ENCODE data around the gene THYN1.
"Not testable (repeated sequence)": the region's sequence is repeated elsewhere in the genome, so short reads cannot be mapped to it uniquely, and the experiment has no call there.

Gene THYN1

DNA sequence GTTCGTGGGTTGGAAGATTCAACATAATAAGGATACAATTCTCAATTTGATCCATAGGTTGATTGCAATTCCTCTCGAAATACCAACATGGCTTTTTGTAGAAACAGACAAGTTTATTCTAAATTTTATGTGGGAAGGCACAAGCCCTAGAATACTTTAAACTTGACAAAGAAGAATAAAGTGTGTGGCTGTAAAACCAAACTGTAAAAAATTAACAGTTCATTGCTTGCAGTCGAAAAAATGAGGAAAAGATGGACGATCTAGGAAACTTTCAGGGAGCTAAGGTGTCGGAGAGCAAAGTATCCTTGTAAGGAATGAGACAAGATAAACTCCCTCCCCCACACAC lies 22.0 kb upstream of the THYN1 start:
- DNase-seq (ENCODE audit: low read depth): no peak

DNA sequence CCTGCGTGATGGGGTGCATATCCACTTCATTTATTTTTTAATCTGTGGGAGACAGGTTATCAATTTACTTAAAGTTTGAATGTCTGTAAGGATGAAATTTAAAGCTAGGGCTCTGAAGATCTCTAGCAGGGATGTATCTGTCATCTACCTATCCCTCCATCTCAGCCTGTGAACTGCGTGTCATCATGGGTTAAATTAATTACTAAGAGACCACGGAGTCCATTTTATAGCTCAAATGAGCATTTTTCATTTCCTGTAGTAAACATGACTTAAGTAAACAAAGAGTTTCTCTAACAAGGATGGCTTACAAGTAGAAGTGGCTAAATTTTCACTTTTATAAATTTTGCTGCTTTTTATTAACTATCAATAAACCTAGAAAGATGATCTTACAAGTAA lies 20.2 kb upstream of the THYN1 start:
- no peak for DNase-seq (ENCODE audit: low read depth)

DNA sequence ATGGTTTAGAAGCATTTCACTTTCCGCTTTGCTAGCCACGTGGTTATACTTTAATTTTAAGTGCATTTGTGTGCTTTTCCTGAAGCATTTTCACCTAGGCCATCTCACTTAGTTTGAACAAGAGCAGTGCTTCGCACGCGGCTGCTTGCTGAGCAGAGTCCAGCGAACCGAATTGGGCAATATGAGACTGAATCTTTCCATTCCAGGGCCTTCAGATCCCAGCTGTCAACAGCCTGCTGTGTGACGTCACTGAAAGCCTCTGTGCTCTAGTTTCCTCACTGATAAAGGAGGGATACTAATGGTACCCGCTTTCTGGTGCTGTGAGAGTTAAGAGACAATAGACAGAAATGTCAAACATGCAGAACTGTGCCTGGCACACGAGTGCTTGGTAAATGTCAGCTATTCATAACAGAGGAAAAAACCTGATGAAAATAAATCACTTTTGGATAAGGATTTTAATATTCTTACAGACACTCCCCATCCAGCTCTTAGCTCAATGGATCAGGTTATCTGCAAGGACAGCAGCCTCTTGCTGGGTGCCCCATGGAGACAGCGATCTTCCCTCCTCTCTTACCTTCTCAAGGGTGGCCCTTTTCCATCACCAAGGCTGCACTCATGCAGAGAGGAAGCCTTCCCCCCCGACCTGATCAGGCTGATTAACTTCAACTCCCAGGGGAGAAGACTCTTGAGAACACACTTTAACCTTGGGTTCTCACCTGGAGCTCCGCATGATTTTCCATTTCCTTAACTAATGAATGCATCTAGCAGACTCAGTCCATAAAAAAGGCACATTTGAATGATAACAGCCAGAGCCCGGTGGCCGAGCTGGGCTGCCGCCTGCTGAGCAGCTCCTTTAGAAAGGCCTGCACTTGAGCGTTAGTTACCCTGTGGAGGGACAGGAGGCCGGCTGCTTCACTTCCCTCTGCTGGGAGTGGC lies 19.5 kb upstream of the THYN1 start:
- peak; percentile 90 for DNase-seq (ENCODE audit: low read depth)

DNA sequence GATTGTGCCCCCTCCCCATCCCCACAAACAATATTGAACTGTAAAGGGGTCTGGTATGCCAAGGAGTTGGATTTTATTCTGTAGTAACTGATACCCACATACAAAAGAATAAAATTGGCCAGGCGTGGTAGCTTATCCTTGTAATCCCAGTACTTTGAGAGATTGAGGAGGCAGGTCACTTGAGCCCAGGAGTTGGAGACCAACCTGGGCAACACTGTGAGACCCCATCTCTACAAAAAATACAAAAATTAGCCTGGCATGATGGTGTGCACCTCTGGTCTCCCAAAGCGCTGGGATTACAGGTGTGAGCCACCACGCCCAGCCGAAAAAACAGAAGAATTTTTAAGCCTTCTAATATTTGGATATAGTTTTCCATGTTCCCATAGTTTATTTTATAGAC lies 18.8 kb upstream of the THYN1 start:
- no peak for DNase-seq (ENCODE audit: low read depth)

DNA sequence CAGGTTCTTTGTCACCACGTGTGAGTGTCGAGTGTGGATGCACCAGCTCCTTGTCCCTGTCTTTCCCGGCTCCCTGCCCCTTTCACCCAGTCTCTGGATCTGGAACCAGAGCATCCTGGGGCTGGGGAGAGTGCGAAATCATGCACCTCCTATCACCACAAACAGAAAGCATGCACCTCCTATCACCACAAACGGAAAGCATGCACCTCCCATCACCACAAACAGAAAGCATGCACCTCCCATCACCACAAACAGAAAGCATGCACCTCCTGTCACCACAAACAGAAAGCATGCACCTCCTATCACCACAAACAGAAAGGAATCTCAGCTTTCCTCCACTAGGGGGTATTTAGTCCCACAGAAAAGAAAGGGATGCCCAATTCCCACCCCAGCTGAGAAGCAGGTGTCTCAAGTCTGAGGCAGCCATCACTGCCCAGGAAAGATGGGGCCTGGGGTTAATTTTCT lies 17.1 kb upstream of the THYN1 start:
- DNase-seq (ENCODE audit: low read depth): peak; percentile 78

DNA sequence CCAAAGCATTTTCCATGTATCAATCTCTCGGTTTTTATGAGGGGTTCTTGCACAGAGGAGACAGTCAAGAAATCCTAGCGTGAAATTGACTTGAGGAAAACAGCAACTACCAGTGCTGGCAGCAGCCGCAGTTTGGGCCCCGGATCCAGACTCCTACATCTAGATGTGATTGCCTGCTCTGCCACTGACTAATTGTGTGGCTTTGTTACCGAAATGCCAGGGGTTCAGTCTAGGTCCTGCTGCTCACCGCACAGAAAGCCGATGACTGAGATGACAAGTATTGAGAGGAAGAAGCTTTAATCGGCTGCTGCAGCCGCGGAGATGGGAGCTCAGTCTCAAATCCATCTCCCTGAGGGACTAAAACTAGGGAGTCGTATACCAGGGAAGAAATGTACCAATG lies 14.8 kb upstream of the THYN1 start:
- no peak for DNase-seq (ENCODE audit: low read depth)

DNA sequence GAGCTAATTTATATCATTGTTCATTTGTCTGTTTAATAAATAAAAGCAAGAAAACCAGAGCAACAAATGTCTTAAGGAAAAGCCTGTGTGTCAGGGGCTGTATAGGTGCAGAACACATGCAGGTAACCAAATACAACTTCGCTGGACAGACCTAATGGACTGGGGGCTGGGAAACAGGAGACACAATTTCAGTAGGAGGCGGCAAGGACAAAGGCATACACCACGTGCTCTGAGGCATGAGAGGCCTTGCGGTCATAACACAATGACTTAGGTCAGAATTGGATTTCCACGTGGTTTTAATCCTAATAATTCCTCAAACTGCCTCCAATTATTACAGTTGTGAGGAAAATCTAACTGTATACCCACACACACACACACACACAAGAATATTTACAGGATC lies 14.3 kb upstream of the THYN1 start:
- no peak for DNase-seq (ENCODE audit: low read depth)

DNA sequence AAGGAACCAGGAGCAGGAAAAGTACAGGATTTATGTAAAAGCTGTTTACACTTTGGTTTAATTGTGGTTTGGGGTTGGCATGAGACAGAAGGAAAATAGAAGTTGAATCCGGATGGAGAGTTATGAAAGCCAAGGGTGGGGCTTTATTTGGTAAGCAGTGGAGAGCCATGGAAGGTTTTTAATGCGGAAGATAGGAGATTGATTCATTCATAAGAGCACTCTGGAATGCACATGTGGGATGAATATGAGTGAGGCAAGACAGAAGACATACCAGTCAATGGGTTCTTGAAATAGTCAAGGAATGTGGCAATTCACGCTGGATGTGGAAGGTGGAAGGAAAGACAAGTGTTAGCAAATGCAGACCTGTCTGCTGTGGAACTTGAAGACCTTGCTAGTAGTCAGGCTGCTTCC lies 13.7 kb upstream of the THYN1 start:
- peak; percentile 97 for DNase-seq (ENCODE audit: low read depth)

DNA sequence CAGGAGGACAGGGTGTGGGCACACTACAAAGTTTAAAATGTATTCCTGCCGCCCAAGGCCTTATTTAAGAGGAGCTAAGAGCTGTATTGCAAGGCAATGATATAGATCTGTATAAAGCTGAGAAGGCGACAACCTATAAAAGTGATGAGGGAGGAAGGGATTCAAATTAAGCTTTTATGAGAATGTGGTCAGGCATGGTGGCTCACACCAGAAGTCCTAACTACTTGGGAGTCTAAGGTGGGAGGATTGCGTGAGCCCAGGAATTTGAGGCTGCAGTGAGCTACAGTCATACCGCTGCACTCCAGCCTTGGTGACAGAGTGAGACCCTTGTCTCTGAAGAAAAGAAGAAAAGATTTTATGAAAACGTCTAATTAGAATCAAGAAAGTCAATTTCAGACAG lies 13.3 kb upstream of the THYN1 start:
- no peak for DNase-seq (ENCODE audit: low read depth)

DNA sequence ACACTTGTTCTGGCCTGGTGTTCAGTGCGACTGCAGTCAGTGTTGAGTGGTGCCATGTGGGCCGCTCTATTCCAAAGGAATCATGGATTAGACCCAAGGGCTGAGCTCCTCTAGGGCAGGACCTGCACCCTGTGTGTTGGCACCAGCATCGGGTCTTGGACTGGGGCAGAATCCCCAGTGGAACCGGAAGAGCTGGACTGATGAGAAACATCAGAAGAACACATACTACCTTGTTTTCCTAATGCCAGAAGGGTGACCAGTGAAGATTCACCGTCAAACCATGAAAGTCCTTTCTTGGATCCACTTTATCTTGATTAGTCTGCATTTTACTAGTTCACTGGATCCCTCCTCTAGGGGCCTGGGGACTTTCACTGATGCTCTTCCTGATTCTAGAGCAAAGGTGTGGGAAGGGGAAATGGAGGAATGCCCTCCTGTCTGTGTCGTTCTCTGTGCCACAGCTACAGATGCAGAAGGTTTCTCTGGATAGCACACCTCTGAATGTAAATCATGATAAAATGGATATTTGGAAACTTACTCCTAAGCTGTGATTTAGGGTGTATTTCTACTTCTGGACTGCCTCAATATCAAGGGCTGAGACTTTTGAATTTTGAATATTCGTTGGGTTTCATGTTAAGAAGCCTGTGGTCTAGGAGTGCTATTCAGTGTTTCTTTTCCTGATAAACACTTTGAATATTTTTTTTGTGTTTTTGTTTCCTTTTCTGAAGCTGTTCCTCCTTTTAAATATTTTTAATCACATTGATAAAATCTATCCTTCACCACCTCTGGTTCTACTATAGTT lies 12.0 kb upstream of the THYN1 start:
- no peak for DNase-seq (ENCODE audit: low read depth)

DNA sequence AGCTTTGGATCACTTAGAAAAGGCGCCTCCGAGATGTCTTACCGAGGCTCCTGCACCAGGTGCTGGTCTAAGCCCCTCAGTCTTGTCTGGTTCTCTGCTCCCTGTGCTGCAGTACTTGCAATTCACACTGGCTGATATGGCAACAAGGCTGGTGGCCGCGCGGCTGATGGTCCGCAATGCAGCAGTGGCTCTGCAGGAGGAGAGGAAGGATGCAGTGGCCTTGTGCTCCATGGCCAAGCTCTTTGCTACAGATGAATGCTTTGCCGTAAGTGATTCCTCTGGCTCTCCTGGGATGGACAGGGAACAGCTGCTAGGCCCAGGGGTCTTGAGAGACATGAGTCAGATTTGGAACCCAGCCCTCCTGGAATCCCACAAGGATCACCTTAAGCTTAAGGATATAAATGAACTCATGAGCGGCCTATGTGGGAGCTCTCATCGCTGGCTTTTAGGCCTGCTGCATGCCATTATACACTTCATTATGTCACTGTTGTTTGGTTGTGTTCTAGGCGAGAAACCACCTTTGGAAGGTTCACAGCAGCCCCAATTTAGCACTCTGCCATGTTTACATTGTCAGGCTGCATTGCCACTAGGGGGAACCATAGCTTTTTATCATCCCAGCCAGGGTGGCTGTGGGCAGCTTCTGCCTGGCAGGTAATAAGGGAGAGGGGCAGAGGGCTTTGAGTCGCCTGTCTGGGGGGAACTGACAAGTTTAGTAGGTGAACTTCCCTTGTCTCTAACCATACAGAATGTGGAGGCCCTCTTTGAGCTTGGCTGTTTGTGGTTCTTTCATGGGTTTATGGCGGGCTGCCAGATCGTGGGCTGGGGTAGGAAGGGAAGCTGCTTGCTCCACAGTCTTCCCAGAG lies 8.7 kb upstream of the THYN1 start:
- peak; percentile 31 for DNase-seq (ENCODE audit: low read depth)

DNA sequence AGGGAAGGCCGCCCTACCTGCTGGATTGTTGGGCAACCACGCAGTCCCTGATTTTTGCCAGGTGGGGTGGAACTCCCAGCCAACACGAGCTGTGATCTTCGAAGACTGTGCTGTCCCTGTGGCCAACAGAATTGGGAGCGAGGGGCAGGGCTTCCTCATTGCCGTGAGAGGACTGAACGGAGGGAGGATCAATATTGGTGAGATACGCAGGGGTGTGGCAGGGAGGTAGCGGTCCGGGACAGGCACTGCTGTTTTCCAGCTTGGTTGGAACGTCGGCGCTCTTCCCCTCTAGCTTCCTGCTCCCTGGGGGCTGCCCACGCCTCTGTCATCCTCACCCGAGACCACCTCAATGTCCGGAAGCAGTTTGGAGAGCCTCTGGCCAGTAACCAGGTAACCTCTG lies 7.8 kb upstream of the THYN1 start:
- no peak for DNase-seq (ENCODE audit: low read depth)

DNA sequence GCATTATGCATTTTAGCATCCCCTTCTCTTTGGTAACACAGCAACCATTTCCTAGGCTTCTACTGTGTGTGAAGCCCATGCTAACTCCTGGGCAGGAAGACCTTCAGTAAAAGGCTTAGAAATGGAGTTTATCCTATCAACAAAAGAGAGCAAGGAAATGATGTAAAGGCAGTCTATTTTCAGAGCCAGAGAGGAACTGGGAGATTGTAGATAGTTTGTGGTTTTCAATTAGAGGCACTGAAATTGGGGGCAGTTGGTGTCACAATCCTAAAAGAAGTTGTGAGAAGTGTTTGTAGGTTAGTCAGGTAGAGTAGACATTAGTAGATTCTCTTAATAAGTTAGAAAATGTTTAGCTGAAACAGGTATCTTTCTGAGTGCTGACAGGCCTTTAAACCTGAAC lies 7.4 kb upstream of the THYN1 start:
- DNase-seq (ENCODE audit: low read depth): no peak

DNA sequence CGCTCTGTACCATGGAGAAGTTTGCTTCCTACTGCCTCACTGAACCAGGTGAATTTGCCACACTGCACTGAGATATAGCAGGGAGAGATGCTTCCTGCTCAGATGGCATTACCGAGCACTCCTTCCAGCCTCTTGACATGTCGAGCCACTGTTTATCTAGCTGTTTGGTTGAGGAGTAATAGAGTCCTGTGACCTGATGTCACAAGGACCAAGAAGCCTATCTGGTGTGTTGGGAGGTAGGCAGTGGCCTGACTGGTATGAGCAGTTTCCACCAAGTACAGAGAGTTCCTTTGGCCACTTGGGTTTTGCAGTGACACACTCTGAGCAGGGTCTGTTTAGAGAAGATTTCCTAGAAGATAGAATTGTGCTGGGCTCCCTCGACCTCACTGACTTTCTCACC lies 5.4 kb upstream of the THYN1 start:
- DNase-seq (ENCODE audit: low read depth): no peak

DNA sequence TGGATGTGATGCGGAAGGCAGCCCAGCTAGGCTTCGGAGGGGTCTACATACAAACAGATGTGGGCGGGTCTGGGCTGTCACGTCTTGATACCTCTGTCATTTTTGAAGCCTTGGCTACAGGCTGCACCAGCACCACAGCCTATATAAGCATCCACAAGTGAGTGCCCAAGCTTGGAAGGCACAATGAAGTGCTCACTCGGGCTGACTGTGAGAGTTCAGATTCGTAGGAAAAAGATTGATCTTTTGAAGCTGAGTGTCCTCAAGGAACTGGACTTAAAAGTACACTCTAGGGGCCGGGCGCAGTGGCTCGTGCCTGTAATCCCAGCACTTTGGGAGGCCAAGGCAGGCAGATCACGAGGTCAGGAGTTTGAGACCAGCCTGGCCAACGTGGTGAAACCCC lies 3.9 kb upstream of the THYN1 start:
- no peak for DNase-seq (ENCODE audit: low read depth)

DNA sequence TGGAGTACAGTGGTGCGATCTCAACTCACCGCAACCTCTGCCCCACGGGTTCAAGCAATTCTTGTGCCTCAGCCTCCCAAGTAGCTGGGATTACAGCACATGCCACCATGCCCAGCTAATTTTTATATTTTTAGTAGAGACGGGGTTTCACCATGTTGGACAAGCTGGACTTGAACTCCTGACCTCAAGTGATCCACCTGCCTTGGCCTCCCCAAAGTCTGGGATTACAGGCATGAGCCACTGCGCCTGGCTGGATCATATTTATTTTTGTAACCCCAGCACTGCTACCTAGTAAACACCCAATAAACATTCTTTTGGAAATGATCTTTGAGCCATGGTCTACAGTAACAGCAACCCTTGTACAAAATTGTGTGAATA lies 2.0 kb upstream of the THYN1 start:
- DNase-seq (ENCODE audit: low read depth): not testable (repeated sequence)

DNA sequence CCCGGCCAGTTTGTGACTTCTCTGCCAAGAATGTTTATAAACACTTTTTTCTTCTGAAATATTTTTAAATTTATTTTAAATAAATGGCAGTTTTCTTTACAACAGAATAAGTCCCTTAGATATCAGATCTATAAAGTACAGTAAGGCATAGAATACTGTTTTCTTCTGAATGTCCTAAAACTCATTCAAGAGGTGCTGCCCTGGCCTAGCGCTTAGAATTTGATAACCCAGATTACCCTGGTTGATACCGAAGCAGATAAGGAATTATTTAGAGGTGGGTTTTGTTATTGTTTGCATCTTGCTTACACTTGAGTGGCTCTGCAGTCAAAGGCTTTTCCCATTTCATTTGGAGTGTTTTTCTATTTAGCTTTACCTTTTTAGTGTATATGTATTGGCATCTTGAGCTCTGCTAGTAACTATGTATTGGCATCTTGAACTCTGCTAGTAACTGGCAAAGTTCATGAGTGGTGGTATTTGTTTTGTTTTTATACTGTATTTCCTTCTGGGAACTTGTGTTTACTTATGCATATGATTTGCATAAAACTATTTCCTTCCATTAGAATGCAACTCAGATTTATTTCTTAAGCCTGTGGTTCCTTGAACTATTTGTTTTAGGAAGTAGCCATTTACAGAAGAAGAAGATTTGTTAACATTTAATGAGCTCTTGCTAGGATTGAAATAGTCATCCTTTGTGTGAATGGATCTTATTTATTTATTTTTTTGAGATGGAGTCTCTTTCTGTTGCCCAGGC lies 1.5 kb upstream of the THYN1 start:
- no peak for DNase-seq (ENCODE audit: low read depth)

DNA sequence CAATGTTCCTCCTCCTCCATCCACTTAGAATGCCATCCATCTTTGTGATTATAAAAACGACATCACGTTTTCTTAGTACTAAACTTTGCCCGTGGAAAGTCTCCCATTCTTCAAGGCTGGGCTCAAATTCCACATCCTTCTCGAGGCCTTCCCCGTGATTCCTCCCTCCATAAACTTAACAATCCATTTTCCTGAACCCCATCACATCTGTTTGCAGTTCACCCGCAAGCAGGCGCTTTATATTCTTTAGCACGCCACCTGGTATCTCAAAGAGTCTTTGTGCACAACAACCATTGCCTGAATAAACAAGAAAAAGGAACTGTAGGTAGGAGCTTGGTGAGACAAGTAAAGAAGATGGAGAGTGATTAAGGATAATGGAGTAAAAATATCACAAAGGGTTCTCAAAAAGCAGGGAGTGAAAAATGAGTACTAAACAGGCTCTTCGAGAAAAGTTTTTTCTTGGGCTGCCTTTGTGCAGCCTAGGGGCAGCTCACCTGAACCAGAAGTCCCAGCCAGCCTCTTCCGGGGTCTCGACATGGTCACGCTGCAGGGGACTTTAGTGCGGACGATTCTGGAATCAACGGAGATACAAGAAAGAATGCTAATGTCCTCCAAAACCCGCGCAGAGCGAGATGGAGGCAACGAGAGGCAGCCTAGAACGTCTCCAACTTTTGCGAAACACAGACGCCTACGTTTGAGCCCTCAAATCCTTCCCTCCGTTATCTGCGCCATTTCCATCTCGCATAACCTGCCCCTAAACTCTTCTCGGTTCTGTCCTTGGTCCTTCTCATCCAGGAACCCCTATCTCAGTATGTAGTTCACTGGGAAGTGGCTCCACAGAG lies 585 bp downstream of the THYN1 start:
- DNase-seq (ENCODE audit: low read depth): peak; percentile 67

DNA sequence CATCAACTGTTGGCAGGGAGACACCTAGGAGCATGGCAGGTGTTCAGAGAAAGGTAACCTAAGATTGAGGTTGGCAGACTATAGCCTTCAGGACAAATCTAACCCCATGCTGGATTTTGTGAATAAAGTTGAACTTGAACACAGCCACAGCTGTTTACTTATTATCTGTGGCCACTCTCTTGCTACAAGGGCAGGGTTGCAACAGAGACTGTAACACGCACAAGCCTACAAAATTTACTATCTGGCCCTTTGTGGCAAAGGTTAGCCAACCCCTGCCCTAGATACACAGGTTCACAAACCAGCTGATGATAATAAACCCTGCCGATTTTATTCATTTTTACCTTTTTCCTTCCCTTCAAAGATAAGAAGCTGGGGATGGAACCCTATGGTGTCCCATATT lies 2.5 kb downstream of the THYN1 start:
- DNase-seq (ENCODE audit: low read depth): no peak

DNA sequence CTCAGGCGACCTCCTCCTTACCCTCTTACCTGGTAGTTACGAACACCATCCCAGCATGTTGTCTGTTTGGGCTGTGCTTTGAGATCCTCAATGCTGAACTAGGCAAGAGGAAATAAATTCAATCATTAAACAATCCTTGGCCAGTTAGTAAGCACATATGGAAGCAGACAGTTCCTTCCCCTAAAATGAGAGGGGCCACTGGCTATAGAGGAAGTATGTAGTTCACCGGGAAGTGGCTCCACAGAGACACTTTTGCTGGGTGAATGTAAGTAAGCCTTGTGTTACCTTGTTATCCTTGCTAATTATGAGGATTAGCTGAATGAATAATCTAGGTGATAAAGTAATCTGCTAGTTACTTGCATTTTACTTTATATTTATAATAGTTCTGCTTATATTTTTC lies 2.9 kb downstream of the THYN1 start:
- no peak for DNase-seq (ENCODE audit: low read depth)

Measured in amniotic epithelial cell (primary cell).